WTC11 (cell line): ENCODE measurements around the gene SMOC2. TPM values are rescaled to one million over a fixed set of nuclear protein-coding genes. Genes with fewer than 3 reads are reported as not detected.

Experiments
- ATAC-seq: fragments of 200-7000 bp; cut with Tn5 transposase; 2 replicates; pipeline ENCODE4 v1.10.0; 2021; ENCODE audit warnings: mild to moderate bottlenecking, moderate library complexity
- CTCF ChIA-PET: fragments of 300-600 bp; sonication (Branson Sonifier 250); formaldehyde crosslinking; loops from one replicate; lab custom pipeline; 2021; ENCODE audit warnings: antibody characterized with exemption; lab: Charles Lee
- POLR2A ChIA-PET: fragments of 350-600 bp; sonication (Branson Sonifier 250); formaldehyde crosslinking; loops from one replicate; lab custom pipeline; 2021; ENCODE audit warnings: antibody characterized with exemption; lab: Charles Lee
- DNase-seq: peaks from one replicate; pipeline ENCODE4 v3.0.0; 2021; ENCODE audit warnings: low spot score
- H3K27ac Mint-ChIP-seq: 2 replicates; pipeline ENCODE4 v1.8.0; 2021; ENCODE audit warnings: mixed read lengths
- H3K27me3 Mint-ChIP-seq: 2 replicates; pipeline ENCODE4 v1.8.0; 2021; ENCODE audit warnings: low read depth, mild to moderate bottlenecking, moderate library complexity, mixed read lengths
- H3K36me3 Mint-ChIP-seq: 2 replicates; pipeline ENCODE4 v1.8.0; 2021; ENCODE audit warnings: mixed read lengths
- H3K4me1 Mint-ChIP-seq: 2 replicates; pipeline ENCODE4 v1.8.0; 2022; ENCODE audit warnings: mixed read lengths
- H3K4me3 Mint-ChIP-seq: 2 replicates; pipeline ENCODE4 v1.8.0; 2021; ENCODE audit warnings: mild to moderate bottlenecking, moderate library complexity, mixed read lengths
- H3K9me3 Mint-ChIP-seq: 2 replicates; pipeline ENCODE4 v1.8.0; 2021; ENCODE audit warnings: mixed read lengths
- ATF1 ChIP-seq: sonication (generic); formaldehyde crosslinking; IDR thresholded peaks from 2 replicates; pipeline ENCODE4 v1.8.1; 2023; ENCODE audit warnings: mild to moderate bottlenecking, moderate library complexity, missing genetic modification reagents
- FOXK1 ChIP-seq: sonication (generic); formaldehyde crosslinking; IDR thresholded peaks from 2 replicates; pipeline ENCODE4 v1.8.0; 2022; ENCODE audit warnings: mild to moderate bottlenecking, moderate library complexity, missing genetic modification reagents
- FOXP1 ChIP-seq: sonication (generic); formaldehyde crosslinking; IDR thresholded peaks from 2 replicates; pipeline ENCODE4 v1.8.0; 2022; ENCODE audit warnings: missing genetic modification reagents, mild to moderate bottlenecking, moderate library complexity, borderline replicate concordance
- GRHL2 ChIP-seq: fragments of 250-450 bp; sonication (Bioruptor Pico); IDR thresholded peaks from 2 replicates; pipeline ENCODE4 v1.8.0; 2022; ENCODE audit warnings: mild to moderate bottlenecking, moderate library complexity; ENCODE audit not compliant: insufficient replicate concordance, severe bottlenecking
- JAZF1 ChIP-seq: fragments of 250-450 bp; sonication (Bioruptor Pico); IDR thresholded peaks from 2 replicates; pipeline ENCODE4 v1.9.0; 2021; ENCODE audit warnings: moderate library complexity, mild to moderate bottlenecking, inconsistent platforms
- NR1H2 ChIP-seq: sonication (generic); formaldehyde crosslinking; IDR thresholded peaks from 2 replicates; pipeline ENCODE4 v1.9.0; 2021; ENCODE audit warnings: mild to moderate bottlenecking, moderate library complexity, missing genetic modification reagents
- SOX15 ChIP-seq: fragments of 250-450 bp; sonication (Bioruptor Pico); IDR thresholded peaks from 2 replicates; pipeline ENCODE4 v1.9.0; 2021; ENCODE audit warnings: mild to moderate bottlenecking
- TEAD4 ChIP-seq: sonication (generic); formaldehyde crosslinking; IDR thresholded peaks from 2 replicates; pipeline ENCODE4 v1.8.0; 2022; ENCODE audit warnings: mild to moderate bottlenecking, missing genetic modification reagents
- ZNF219 ChIP-seq: sonication (generic); formaldehyde crosslinking; IDR thresholded peaks from 2 replicates; pipeline ENCODE4 v1.8.0; 2023; ENCODE audit warnings: missing genetic modification reagents, mild to moderate bottlenecking, borderline replicate concordance
- ZNF232 ChIP-seq: sonication (generic); formaldehyde crosslinking; IDR thresholded peaks from 2 replicates; pipeline ENCODE4 v1.8.0; 2022; ENCODE audit warnings: mild to moderate bottlenecking, missing genetic modification reagents
- total RNA-seq: library from RNA; stranded (reverse); gene quantifications from 3 replicates; pipeline ENCODE4 v1.2.3, GENCODE V29; 2021
- TF ChIP-seq, protein P1 (sequence below): sonication (generic); formaldehyde crosslinking; IDR thresholded peaks from 2 replicates; pipeline ENCODE4 v1.8.1; 2023; ENCODE audit warnings: mild to moderate bottlenecking, missing genetic modification reagents
- TF ChIP-seq, protein P2 (sequence below): fragments of 250-450 bp; sonication (Bioruptor Pico); IDR thresholded peaks from 2 replicates; pipeline ENCODE4 v1.9.0; 2021; ENCODE audit warnings: moderate library complexity, mild to moderate bottlenecking, inconsistent platforms, borderline replicate concordance
- TF ChIP-seq, protein P3 (sequence below): fragments of 250-450 bp; sonication (Bioruptor Pico); IDR thresholded peaks from 2 replicates; pipeline ENCODE4 v1.9.0; 2021; ENCODE audit warnings: mild to moderate bottlenecking, borderline replicate concordance
- TF ChIP-seq, protein P4 (sequence below): fragments of 250-450 bp; sonication (Bioruptor Pico); IDR thresholded peaks from 2 replicates; pipeline ENCODE4 v1.9.0; 2021; ENCODE audit warnings: mild to moderate bottlenecking
- TF ChIP-seq, protein P5 (sequence below): sonication (generic); formaldehyde crosslinking; conservative IDR thresholded peaks from 2 replicates; pipeline ENCODE4 v1.8.1; 2022; ENCODE audit warnings: mild to moderate bottlenecking, missing genetic modification reagents
- TF ChIP-seq, protein P6 (sequence below): fragments of 250-450 bp; sonication (Bioruptor Pico); IDR thresholded peaks from 2 replicates; pipeline ENCODE4 v1.9.0; 2021; ENCODE audit warnings: mild to moderate bottlenecking
- TF ChIP-seq, protein P7 (sequence below): fragments of 250-450 bp; sonication (Bioruptor Pico); IDR thresholded peaks from 2 replicates; pipeline ENCODE4 v1.8.0; 2021; ENCODE audit warnings: mild to moderate bottlenecking
- TF ChIP-seq, protein P8 (sequence below): sonication (generic); formaldehyde crosslinking; conservative IDR thresholded peaks from 2 replicates; pipeline ENCODE4 v1.8.1; 2023; ENCODE audit warnings: mild to moderate bottlenecking, low read depth, missing genetic modification reagents, moderate library complexity
- TF ChIP-seq, protein P9 (sequence below): sonication (generic); formaldehyde crosslinking; IDR thresholded peaks from 2 replicates; pipeline ENCODE4 v1.8.0; 2023; ENCODE audit warnings: missing genetic modification reagents
- TF ChIP-seq, protein P10 (sequence below): sonication (generic); formaldehyde crosslinking; IDR thresholded peaks from 2 replicates; pipeline ENCODE4 v1.8.1; 2022; ENCODE audit warnings: mild to moderate bottlenecking, missing genetic modification reagents, moderate library complexity, borderline replicate concordance

Gene SMOC2
- total RNA-seq, 1 experiment from 2014 or later: 3.9 TPM

DNA sequence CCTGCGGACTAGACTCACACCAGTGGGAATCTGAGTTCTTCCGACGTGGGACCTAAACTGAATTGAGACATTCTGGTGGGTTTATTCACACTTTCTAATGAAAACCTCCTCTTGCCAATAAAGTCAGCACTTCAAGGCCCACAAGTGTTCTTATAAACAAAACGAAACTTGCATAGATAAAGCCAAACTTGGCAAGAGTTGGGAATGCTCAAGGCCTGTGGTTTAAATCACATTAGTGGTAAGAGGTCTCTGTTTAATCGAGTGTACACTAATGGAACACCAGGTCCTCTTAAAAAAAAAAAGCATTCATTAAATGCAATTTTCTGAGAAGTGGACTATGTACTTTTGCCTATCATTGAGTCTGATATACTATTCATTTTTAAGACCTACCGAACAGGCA, 143.3 kb downstream of the SMOC2 start (continued):
- TF ChIP-seq FOXP1: no peak
- no peak for TF ChIP-seq NR1H2
- TF ChIP-seq JAZF1 (CRISPR knock-in tag): no peak
- TF ChIP-seq, all 79 proteins: peak for 0

DNA sequence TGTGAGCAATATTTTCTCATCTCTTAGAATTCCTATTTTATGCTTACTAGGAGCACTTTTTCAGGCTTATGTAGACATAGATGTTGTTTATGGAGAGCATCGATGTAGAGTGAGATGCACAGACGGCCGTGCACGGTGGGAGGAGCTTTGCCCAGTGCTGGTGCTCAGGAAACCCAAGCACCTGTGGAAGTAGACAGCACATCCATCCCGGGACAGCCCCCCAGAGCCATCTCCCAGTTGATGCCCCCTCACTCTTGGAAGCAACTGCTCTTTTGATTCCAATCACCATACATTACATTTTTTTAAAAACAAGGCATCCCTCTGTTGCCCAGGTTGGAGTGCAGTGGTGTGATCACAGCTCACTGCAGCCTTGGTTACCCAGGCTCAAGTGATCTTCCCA, 143.7 kb downstream of the SMOC2 start:
- Mint-ChIP-seq H3K4me1 (peaks cover 11% of the 10 kb centered on the region), H3K4me3 (no peak overlapping the region), H3K36me3 (no peaks in the 10 kb centered on the region), H3K27me3 (no peaks in the 10 kb centered on the region), H3K27ac (no peak overlapping the region), H3K9me3 (no peaks in the 10 kb centered on the region)
- ChIA-PET CTCF (no interaction called here), POLR2A (no interaction called here)
- ATAC-seq (no peak), DNase-seq (no peak)
- TF ChIP-seq ATF1 (CRISPR knock-in tag): no peak
- TF ChIP-seq, protein P1, sequence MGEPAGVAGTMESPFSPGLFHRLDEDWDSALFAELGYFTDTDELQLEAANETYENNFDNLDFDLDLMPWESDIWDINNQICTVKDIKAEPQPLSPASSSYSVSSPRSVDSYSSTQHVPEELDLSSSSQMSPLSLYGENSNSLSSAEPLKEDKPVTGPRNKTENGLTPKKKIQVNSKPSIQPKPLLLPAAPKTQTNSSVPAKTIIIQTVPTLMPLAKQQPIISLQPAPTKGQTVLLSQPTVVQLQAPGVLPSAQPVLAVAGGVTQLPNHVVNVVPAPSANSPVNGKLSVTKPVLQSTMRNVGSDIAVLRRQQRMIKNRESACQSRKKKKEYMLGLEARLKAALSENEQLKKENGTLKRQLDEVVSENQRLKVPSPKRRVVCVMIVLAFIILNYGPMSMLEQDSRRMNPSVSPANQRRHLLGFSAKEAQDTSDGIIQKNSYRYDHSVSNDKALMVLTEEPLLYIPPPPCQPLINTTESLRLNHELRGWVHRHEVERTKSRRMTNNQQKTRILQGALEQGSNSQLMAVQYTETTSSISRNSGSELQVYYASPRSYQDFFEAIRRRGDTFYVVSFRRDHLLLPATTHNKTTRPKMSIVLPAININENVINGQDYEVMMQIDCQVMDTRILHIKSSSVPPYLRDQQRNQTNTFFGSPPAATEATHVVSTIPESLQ: no peak
- TF ChIP-seq, protein P2, sequence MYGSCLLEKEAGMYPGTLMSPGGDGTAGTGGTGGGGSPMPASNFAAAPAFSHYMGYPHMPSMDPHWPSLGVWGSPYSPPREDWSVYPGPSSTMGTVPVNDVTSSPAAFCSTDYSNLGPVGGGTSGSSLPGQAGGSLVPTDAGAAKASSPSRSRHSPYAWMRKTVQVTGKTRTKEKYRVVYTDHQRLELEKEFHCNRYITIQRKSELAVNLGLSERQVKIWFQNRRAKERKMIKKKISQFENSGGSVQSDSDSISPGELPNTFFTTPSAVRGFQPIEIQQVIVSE: no peak
- no peak for TF ChIP-seq ZNF232 (CRISPR knock-in tag)
- TF ChIP-seq, protein P3, sequence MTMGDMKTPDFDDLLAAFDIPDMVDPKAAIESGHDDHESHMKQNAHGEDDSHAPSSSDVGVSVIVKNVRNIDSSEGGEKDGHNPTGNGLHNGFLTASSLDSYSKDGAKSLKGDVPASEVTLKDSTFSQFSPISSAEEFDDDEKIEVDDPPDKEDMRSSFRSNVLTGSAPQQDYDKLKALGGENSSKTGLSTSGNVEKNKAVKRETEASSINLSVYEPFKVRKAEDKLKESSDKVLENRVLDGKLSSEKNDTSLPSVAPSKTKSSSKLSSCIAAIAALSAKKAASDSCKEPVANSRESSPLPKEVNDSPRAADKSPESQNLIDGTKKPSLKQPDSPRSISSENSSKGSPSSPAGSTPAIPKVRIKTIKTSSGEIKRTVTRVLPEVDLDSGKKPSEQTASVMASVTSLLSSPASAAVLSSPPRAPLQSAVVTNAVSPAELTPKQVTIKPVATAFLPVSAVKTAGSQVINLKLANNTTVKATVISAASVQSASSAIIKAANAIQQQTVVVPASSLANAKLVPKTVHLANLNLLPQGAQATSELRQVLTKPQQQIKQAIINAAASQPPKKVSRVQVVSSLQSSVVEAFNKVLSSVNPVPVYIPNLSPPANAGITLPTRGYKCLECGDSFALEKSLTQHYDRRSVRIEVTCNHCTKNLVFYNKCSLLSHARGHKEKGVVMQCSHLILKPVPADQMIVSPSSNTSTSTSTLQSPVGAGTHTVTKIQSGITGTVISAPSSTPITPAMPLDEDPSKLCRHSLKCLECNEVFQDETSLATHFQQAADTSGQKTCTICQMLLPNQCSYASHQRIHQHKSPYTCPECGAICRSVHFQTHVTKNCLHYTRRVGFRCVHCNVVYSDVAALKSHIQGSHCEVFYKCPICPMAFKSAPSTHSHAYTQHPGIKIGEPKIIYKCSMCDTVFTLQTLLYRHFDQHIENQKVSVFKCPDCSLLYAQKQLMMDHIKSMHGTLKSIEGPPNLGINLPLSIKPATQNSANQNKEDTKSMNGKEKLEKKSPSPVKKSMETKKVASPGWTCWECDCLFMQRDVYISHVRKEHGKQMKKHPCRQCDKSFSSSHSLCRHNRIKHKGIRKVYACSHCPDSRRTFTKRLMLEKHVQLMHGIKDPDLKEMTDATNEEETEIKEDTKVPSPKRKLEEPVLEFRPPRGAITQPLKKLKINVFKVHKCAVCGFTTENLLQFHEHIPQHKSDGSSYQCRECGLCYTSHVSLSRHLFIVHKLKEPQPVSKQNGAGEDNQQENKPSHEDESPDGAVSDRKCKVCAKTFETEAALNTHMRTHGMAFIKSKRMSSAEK (CRISPR knock-in tag): no peak
- TF ChIP-seq, protein P4, sequence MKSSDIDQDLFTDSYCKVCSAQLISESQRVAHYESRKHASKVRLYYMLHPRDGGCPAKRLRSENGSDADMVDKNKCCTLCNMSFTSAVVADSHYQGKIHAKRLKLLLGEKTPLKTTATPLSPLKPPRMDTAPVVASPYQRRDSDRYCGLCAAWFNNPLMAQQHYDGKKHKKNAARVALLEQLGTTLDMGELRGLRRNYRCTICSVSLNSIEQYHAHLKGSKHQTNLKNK: no peak
- TF ChIP-seq, protein P5, sequence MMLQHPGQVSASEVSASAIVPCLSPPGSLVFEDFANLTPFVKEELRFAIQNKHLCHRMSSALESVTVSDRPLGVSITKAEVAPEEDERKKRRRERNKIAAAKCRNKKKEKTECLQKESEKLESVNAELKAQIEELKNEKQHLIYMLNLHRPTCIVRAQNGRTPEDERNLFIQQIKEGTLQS: no peak
- TF ChIP-seq GRHL2 (CRISPR knock-in tag): no peak
- TF ChIP-seq, protein P6, sequence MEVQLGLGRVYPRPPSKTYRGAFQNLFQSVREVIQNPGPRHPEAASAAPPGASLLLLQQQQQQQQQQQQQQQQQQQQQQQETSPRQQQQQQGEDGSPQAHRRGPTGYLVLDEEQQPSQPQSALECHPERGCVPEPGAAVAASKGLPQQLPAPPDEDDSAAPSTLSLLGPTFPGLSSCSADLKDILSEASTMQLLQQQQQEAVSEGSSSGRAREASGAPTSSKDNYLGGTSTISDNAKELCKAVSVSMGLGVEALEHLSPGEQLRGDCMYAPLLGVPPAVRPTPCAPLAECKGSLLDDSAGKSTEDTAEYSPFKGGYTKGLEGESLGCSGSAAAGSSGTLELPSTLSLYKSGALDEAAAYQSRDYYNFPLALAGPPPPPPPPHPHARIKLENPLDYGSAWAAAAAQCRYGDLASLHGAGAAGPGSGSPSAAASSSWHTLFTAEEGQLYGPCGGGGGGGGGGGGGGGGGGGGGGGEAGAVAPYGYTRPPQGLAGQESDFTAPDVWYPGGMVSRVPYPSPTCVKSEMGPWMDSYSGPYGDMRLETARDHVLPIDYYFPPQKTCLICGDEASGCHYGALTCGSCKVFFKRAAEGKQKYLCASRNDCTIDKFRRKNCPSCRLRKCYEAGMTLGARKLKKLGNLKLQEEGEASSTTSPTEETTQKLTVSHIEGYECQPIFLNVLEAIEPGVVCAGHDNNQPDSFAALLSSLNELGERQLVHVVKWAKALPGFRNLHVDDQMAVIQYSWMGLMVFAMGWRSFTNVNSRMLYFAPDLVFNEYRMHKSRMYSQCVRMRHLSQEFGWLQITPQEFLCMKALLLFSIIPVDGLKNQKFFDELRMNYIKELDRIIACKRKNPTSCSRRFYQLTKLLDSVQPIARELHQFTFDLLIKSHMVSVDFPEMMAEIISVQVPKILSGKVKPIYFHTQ (CRISPR knock-in tag): no peak
- TF ChIP-seq, protein P7, sequence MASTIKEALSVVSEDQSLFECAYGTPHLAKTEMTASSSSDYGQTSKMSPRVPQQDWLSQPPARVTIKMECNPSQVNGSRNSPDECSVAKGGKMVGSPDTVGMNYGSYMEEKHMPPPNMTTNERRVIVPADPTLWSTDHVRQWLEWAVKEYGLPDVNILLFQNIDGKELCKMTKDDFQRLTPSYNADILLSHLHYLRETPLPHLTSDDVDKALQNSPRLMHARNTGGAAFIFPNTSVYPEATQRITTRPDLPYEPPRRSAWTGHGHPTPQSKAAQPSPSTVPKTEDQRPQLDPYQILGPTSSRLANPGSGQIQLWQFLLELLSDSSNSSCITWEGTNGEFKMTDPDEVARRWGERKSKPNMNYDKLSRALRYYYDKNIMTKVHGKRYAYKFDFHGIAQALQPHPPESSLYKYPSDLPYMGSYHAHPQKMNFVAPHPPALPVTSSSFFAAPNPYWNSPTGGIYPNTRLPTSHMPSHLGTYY (CRISPR knock-in tag): no peak
- no peak for TF ChIP-seq FOXK1 (CRISPR knock-in tag)
- TF ChIP-seq ZNF219 (CRISPR knock-in tag): no peak
- TF ChIP-seq, protein P8, sequence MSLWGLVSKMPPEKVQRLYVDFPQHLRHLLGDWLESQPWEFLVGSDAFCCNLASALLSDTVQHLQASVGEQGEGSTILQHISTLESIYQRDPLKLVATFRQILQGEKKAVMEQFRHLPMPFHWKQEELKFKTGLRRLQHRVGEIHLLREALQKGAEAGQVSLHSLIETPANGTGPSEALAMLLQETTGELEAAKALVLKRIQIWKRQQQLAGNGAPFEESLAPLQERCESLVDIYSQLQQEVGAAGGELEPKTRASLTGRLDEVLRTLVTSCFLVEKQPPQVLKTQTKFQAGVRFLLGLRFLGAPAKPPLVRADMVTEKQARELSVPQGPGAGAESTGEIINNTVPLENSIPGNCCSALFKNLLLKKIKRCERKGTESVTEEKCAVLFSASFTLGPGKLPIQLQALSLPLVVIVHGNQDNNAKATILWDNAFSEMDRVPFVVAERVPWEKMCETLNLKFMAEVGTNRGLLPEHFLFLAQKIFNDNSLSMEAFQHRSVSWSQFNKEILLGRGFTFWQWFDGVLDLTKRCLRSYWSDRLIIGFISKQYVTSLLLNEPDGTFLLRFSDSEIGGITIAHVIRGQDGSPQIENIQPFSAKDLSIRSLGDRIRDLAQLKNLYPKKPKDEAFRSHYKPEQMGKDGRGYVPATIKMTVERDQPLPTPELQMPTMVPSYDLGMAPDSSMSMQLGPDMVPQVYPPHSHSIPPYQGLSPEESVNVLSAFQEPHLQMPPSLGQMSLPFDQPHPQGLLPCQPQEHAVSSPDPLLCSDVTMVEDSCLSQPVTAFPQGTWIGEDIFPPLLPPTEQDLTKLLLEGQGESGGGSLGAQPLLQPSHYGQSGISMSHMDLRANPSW (CRISPR knock-in tag): no peak
- TF ChIP-seq, protein P9, sequence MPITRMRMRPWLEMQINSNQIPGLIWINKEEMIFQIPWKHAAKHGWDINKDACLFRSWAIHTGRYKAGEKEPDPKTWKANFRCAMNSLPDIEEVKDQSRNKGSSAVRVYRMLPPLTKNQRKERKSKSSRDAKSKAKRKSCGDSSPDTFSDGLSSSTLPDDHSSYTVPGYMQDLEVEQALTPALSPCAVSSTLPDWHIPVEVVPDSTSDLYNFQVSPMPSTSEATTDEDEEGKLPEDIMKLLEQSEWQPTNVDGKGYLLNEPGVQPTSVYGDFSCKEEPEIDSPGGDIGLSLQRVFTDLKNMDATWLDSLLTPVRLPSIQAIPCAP (CRISPR knock-in tag): no peak
- TF ChIP-seq TEAD4 (CRISPR knock-in tag): no peak
- TF ChIP-seq, protein P10, sequence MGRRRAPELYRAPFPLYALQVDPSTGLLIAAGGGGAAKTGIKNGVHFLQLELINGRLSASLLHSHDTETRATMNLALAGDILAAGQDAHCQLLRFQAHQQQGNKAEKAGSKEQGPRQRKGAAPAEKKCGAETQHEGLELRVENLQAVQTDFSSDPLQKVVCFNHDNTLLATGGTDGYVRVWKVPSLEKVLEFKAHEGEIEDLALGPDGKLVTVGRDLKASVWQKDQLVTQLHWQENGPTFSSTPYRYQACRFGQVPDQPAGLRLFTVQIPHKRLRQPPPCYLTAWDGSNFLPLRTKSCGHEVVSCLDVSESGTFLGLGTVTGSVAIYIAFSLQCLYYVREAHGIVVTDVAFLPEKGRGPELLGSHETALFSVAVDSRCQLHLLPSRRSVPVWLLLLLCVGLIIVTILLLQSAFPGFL (CRISPR knock-in tag): no peak
- TF ChIP-seq SOX15 (CRISPR knock-in tag): no peak
